Measurements from ENCODE around the gene GSTA4.

GRCh38 chr6:53020005-53020744, 25.1 kb upstream of the GSTA4 start:
- TF ChIP-seq CTCF (IDR thresholded peaks at IDR 0.05; ENCODE audit: low read depth, low read length, missing input control) (no peak), TAF1 (conservative IDR thresholded peaks at IDR 0.05) (no peak), NR2F2 (IDR thresholded peaks at IDR 0.05) (no peak), RXRA (IDR thresholded peaks at IDR 0.05) (no peak), REST (IDR thresholded peaks at IDR 0.05) (no peak), ZBTB33 (IDR thresholded peaks at IDR 0.05) (no peak), SP1 (IDR thresholded peaks at IDR 0.05) (no peak), EGR1 (IDR thresholded peaks at IDR 0.05; ENCODE audit: low read depth in 2 of 2) (no peak), RAD21 (IDR thresholded peaks at IDR 0.05) (no peak)
